ENCODE data around the gene GDF10.

GDF10 gene

GRCh38 chr10:47297866-47298540, 2.0 kb upstream of the GDF10 start:
- no peaks in the 10 kb centered on the region for H3K36me3 ChIP-seq (ENCODE audit: control insufficient read depth, insufficient read depth, low read length)
- H3K4me3 ChIP-seq (ENCODE audit: low read length): no peak overlapping the region
- no peak overlapping the region for H3K9ac ChIP-seq (ENCODE audit: low read length)
- no peaks in the 10 kb centered on the region for H3K9me3 ChIP-seq (ENCODE audit: control insufficient read depth, low read length)
- peaks cover 3% of the 10 kb centered on the region for H3K4me1 ChIP-seq (ENCODE audit: control insufficient read depth, insufficient read depth, low read length)
- peaks cover 55% of the 10 kb centered on the region for H3K27me3 ChIP-seq (ENCODE audit: control insufficient read depth, insufficient read depth, low read length)

GRCh38 chr10:47298715-47299114, 1.3 kb upstream of the GDF10 start:
- no peaks in the 10 kb centered on the region for H3K9me3 ChIP-seq (ENCODE audit: control insufficient read depth, low read length)
- H3K9ac ChIP-seq (ENCODE audit: low read length): no peak overlapping the region
- peaks cover 55% of the 10 kb centered on the region for H3K27me3 ChIP-seq (ENCODE audit: control insufficient read depth, insufficient read depth, low read length)
- H3K4me1 ChIP-seq (ENCODE audit: control insufficient read depth, insufficient read depth, low read length): peaks cover 3% of the 10 kb centered on the region
- H3K36me3 ChIP-seq (ENCODE audit: control insufficient read depth, insufficient read depth, low read length): no peaks in the 10 kb centered on the region
- no peak overlapping the region for H3K4me3 ChIP-seq (ENCODE audit: low read length)

GRCh38 chr10:47300429-47300931, 483 bp downstream of the GDF10 start:
- H3K36me3 ChIP-seq (ENCODE audit: control insufficient read depth, insufficient read depth, low read length): no peaks in the 10 kb centered on the region
- H3K27me3 ChIP-seq (ENCODE audit: control insufficient read depth, insufficient read depth, low read length): peaks cover 47% of the 10 kb centered on the region
- H3K4me3 ChIP-seq (ENCODE audit: low read length): no peak overlapping the region
- H3K9me3 ChIP-seq (ENCODE audit: control insufficient read depth, low read length): no peaks in the 10 kb centered on the region
- no peak overlapping the region for H3K9ac ChIP-seq (ENCODE audit: low read length)
- peaks cover 3% of the 10 kb centered on the region for H3K4me1 ChIP-seq (ENCODE audit: control insufficient read depth, insufficient read depth, low read length)

GRCh38 chr10:47301833-47302232, 1.8 kb downstream of the GDF10 start:
- no peaks in the 10 kb centered on the region for H3K9me3 ChIP-seq (ENCODE audit: control insufficient read depth, low read length)
- peaks cover 3% of the 10 kb centered on the region for H3K4me1 ChIP-seq (ENCODE audit: control insufficient read depth, insufficient read depth, low read length)
- no peaks in the 10 kb centered on the region for H3K36me3 ChIP-seq (ENCODE audit: control insufficient read depth, insufficient read depth, low read length)
- H3K4me3 ChIP-seq (ENCODE audit: low read length): no peak overlapping the region
- H3K9ac ChIP-seq (ENCODE audit: low read length): no peak overlapping the region
- peaks cover 42% of the 10 kb centered on the region for H3K27me3 ChIP-seq (ENCODE audit: control insufficient read depth, insufficient read depth, low read length)

GRCh38 chr10:47303105-47303504, 3.1 kb downstream of the GDF10 start:
- Histone ChIP-seq H3K27me3 (ENCODE audit: control insufficient read depth, insufficient read depth, low read length) (peaks cover 39% of the 10 kb centered on the region), H3K4me3 (ENCODE audit: low read length) (no peak overlapping the region), H3K36me3 (ENCODE audit: control insufficient read depth, insufficient read depth, low read length) (no peaks in the 10 kb centered on the region), H3K4me1 (ENCODE audit: control insufficient read depth, insufficient read depth, low read length) (peaks cover 3% of the 10 kb centered on the region), H3K9ac (ENCODE audit: low read length) (no peak overlapping the region), H3K9me3 (ENCODE audit: control insufficient read depth, low read length) (no peaks in the 10 kb centered on the region)

GRCh38 chr10:47303866-47304265, 3.9 kb downstream of the GDF10 start:
- Histone ChIP-seq H3K9ac (ENCODE audit: low read length) (no peak overlapping the region), H3K4me3 (ENCODE audit: low read length) (no peak overlapping the region), H3K36me3 (ENCODE audit: control insufficient read depth, insufficient read depth, low read length) (no peaks in the 10 kb centered on the region), H3K4me1 (ENCODE audit: control insufficient read depth, insufficient read depth, low read length) (peaks cover 9% of the 10 kb centered on the region), H3K27me3 (ENCODE audit: control insufficient read depth, insufficient read depth, low read length) (peaks cover 34% of the 10 kb centered on the region), H3K9me3 (ENCODE audit: control insufficient read depth, low read length) (no peaks in the 10 kb centered on the region)

- no peaks in the 10 kb centered on the region for H3K36me3 ChIP-seq (ENCODE audit: control insufficient read depth, insufficient read depth, low read length)
- H3K9me3 ChIP-seq (ENCODE audit: control insufficient read depth, low read length): no peaks in the 10 kb centered on the region
- H3K4me3 ChIP-seq (ENCODE audit: low read length): no peak overlapping the region
- peaks cover 18% of the 10 kb centered on the region for H3K27me3 ChIP-seq (ENCODE audit: control insufficient read depth, insufficient read depth, low read length)
- H3K4me1 ChIP-seq (ENCODE audit: control insufficient read depth, insufficient read depth, low read length): peaks cover 15% of the 10 kb centered on the region
- no peak overlapping the region for H3K9ac ChIP-seq (ENCODE audit: low read length)
These were observed 5.6 kb downstream of the GDF10 start for GRCh38 chr10:47305566-47305965.

GRCh38 chr10:47306387-47307210, 6.6 kb downstream of the GDF10 start:
- Histone ChIP-seq H3K36me3 (ENCODE audit: control insufficient read depth, insufficient read depth, low read length) (no peaks in the 10 kb centered on the region), H3K9ac (ENCODE audit: low read length) (no peak overlapping the region), H3K4me1 (ENCODE audit: control insufficient read depth, insufficient read depth, low read length) (peaks cover 24% of the 10 kb centered on the region), H3K27me3 (ENCODE audit: control insufficient read depth, insufficient read depth, low read length) (peaks cover 7% of the 10 kb centered on the region), H3K9me3 (ENCODE audit: control insufficient read depth, low read length) (no peaks in the 10 kb centered on the region), H3K4me3 (ENCODE audit: low read length) (no peak overlapping the region)

GRCh38 chr10:47307381-47307780, 7.4 kb downstream of the GDF10 start:
- peaks cover 3% of the 10 kb centered on the region for H3K27me3 ChIP-seq (ENCODE audit: control insufficient read depth, insufficient read depth, low read length)
- H3K4me1 ChIP-seq (ENCODE audit: control insufficient read depth, insufficient read depth, low read length): peaks cover 32% of the 10 kb centered on the region
- H3K4me3 ChIP-seq (ENCODE audit: low read length): no peak overlapping the region

GRCh38 chr10:47308775-47309174, 8.8 kb downstream of the GDF10 start:
- H3K9me3 ChIP-seq (ENCODE audit: control insufficient read depth, low read length): no peaks in the 10 kb centered on the region
- H3K4me1 ChIP-seq (ENCODE audit: control insufficient read depth, insufficient read depth, low read length): peaks cover 32% of the 10 kb centered on the region
- peaks cover 3% of the 10 kb centered on the region for H3K27me3 ChIP-seq (ENCODE audit: control insufficient read depth, insufficient read depth, low read length)
- no peaks in the 10 kb centered on the region for H3K36me3 ChIP-seq (ENCODE audit: control insufficient read depth, insufficient read depth, low read length)
- H3K9ac ChIP-seq (ENCODE audit: low read length): no peak overlapping the region
- H3K4me3 ChIP-seq (ENCODE audit: low read length): no peak overlapping the region

More at GRCh38 chr10:47307381-47307780, 7.4 kb downstream of the GDF10 start:
- no peaks in the 10 kb centered on the region for H3K9me3 ChIP-seq (ENCODE audit: control insufficient read depth, low read length)
- H3K36me3 ChIP-seq (ENCODE audit: control insufficient read depth, insufficient read depth, low read length): no peaks in the 10 kb centered on the region
- no peak overlapping the region for H3K9ac ChIP-seq (ENCODE audit: low read length)

GRCh38 chr10:47309408-47310089, 9.6 kb downstream of the GDF10 start:
- peaks cover 32% of the 10 kb centered on the region for H3K4me1 ChIP-seq (ENCODE audit: control insufficient read depth, insufficient read depth, low read length)
- H3K27me3 ChIP-seq (ENCODE audit: control insufficient read depth, insufficient read depth, low read length): peaks cover 3% of the 10 kb centered on the region
- no peak overlapping the region for H3K9ac ChIP-seq (ENCODE audit: low read length)
- no peaks in the 10 kb centered on the region for H3K36me3 ChIP-seq (ENCODE audit: control insufficient read depth, insufficient read depth, low read length)
- no peak overlapping the region for H3K4me3 ChIP-seq (ENCODE audit: low read length)
- no peaks in the 10 kb centered on the region for H3K9me3 ChIP-seq (ENCODE audit: control insufficient read depth, low read length)

- Histone ChIP-seq H3K4me3 (ENCODE audit: low read length) (no peak overlapping the region), H3K4me1 (ENCODE audit: control insufficient read depth, insufficient read depth, low read length) (peaks cover 32% of the 10 kb centered on the region), H3K9ac (ENCODE audit: low read length) (no peak overlapping the region), H3K36me3 (ENCODE audit: control insufficient read depth, insufficient read depth, low read length) (no peaks in the 10 kb centered on the region), H3K9me3 (ENCODE audit: control insufficient read depth, low read length) (no peaks in the 10 kb centered on the region), H3K27me3 (ENCODE audit: control insufficient read depth, insufficient read depth, low read length) (peaks cover 3% of the 10 kb centered on the region)
These were observed 10.1 kb downstream of the GDF10 start for GRCh38 chr10:47310090-47310505.
